HG03520 (cell line): Measurements from ENCODE around the gene YY1.
"Not testable (repeated sequence)": the region's sequence is repeated elsewhere in the genome, so short reads cannot be mapped to it uniquely, and the experiment has no call there.

Experiments
- ATAC-seq: cut with Tn5 transposase; IDR thresholded peaks from one replicate; pipeline ENCODE4 v1.9.1; 2021; ENCODE audit warnings: mild to moderate bottlenecking, moderate library complexity; ENCODE audit not compliant: unreplicated experiment

YY1 gene

GRCh38 chr14:100282766-100283419 is 43.9 kb downstream of the YY1 start:
- no peak for ATAC-seq

GRCh38 chr14:100283436-100283835 is 44.5 kb downstream of the YY1 start:
- ATAC-seq = not testable (repeated sequence)

GRCh38 chr14:100283984-100284881 is 45.3 kb downstream of the YY1 start:
- no peak for ATAC-seq

GRCh38 chr14:100285021-100285912 is 46.3 kb downstream of the YY1 start:
- ATAC-seq = peak; percentile 80

- ATAC-seq = no peak
These were observed 47.0 kb downstream of the YY1 start for GRCh38 chr14:100285913-100286400.

- ATAC-seq = no peak
These were observed 47.7 kb downstream of the YY1 start for GRCh38 chr14:100286484-100287191.

- ATAC-seq = no peak
These were observed 48.5 kb downstream of the YY1 start for GRCh38 chr14:100287202-100287997.

- ATAC-seq = not testable (repeated sequence)
These were observed 49.0 kb downstream of the YY1 start for GRCh38 chr14:100287998-100288295.

GRCh38 chr14:100288382-100289185 is 49.6 kb downstream of the YY1 start:
- no peak for ATAC-seq

- ATAC-seq = no peak
These were observed 51.1 kb downstream of the YY1 start for GRCh38 chr14:100289916-100290606.

GRCh38 chr14:100290607-100291304 is 51.8 kb downstream of the YY1 start:
- ATAC-seq = no peak

GRCh38 chr14:100291305-100292075 is 52.5 kb downstream of the YY1 start:
- ATAC-seq = no peak

- ATAC-seq = no peak
These were observed 53.4 kb downstream of the YY1 start for GRCh38 chr14:100292301-100292775.

GRCh38 chr14:100292776-100293461 is 54.0 kb downstream of the YY1 start:
- no peak for ATAC-seq

- ATAC-seq = no peak
These were observed 54.7 kb downstream of the YY1 start for GRCh38 chr14:100293497-100294212.
